ENCODE measurements around the gene APC.

The APC gene

GRCh38 chr5:112693301-112693700 is 44.4 kb upstream of the APC start:
- TF ChIP-seq, protein P1, sequence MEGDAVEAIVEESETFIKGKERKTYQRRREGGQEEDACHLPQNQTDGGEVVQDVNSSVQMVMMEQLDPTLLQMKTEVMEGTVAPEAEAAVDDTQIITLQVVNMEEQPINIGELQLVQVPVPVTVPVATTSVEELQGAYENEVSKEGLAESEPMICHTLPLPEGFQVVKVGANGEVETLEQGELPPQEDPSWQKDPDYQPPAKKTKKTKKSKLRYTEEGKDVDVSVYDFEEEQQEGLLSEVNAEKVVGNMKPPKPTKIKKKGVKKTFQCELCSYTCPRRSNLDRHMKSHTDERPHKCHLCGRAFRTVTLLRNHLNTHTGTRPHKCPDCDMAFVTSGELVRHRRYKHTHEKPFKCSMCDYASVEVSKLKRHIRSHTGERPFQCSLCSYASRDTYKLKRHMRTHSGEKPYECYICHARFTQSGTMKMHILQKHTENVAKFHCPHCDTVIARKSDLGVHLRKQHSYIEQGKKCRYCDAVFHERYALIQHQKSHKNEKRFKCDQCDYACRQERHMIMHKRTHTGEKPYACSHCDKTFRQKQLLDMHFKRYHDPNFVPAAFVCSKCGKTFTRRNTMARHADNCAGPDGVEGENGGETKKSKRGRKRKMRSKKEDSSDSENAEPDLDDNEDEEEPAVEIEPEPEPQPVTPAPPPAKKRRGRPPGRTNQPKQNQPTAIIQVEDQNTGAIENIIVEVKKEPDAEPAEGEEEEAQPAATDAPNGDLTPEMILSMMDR (IDR thresholded peaks at IDR 0.05; ENCODE audit: control insufficient read depth, extremely low read depth, insufficient read depth): no peak
- DNase-seq (ENCODE audit: low read depth): no peak
- H3K4me3 ChIP-seq (ENCODE audit: low read depth, low read length): no peak overlapping the region

GRCh38 chr5:112694853-112695709 is 42.6 kb upstream of the APC start:
- no peak for DNase-seq (ENCODE audit: low read depth)
- no peak overlapping the region for H3K4me3 ChIP-seq (ENCODE audit: low read depth, low read length)
- TF ChIP-seq, protein P1 (IDR thresholded peaks at IDR 0.05; ENCODE audit: control insufficient read depth, extremely low read depth, insufficient read depth): no peak

- DNase-seq (ENCODE audit: low read depth): no peak
- TF ChIP-seq, protein P1 (IDR thresholded peaks at IDR 0.05; ENCODE audit: control insufficient read depth, extremely low read depth, insufficient read depth): no peak
- H3K4me3 ChIP-seq (ENCODE audit: low read depth, low read length): no peak overlapping the region
These were observed 40.9 kb upstream of the APC start for GRCh38 chr5:112696786-112697185.

DNA sequence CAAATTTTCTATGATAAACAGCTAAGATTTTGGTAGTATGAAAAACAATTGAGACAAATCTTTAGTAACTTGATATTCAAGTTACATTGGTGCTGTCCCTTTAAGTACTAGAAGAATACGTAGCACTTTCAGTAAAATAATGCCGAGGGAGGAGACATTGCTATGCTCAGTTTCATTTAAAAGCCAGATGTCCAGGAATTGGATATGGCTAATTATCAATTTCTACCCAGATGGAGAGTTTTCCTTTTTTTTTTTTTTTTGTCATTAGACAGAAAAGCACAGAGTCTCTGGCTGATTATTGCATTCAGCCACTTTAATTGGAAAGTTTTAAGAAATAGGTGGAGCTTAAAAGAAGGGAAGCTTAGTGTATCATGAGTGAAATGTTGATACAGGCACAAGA is 40.4 kb upstream of the APC start:
- DNase-seq (ENCODE audit: low read depth): no peak
- H3K4me3 ChIP-seq (ENCODE audit: low read depth, low read length): no peak overlapping the region
- TF ChIP-seq, protein P1 (IDR thresholded peaks at IDR 0.05; ENCODE audit: control insufficient read depth, extremely low read depth, insufficient read depth): no peak

DNA sequence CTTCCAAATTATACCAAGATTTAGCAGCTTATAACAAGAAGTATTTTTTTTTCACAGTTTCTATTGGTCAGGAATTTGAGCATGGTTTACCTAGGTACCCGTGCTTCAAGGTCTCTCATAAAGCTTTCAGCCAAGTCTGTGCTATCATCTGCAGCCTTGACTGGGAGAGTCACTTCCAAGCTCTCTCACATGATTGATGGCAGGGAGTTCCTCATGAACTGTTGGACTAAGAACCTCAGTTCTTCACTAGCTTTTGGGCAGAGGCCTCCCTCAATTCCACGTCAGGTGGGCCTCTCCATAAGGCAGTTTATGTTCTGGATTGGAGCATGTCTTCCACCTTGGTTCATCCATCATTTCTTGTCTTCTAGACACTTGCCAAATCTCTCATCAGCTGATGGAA is 39.9 kb upstream of the APC start:
- TF ChIP-seq, protein P1 (IDR thresholded peaks at IDR 0.05; ENCODE audit: control insufficient read depth, extremely low read depth, insufficient read depth): no peak
- DNase-seq (ENCODE audit: low read depth): no peak
- no peak overlapping the region for H3K4me3 ChIP-seq (ENCODE audit: low read depth, low read length)

DNA sequence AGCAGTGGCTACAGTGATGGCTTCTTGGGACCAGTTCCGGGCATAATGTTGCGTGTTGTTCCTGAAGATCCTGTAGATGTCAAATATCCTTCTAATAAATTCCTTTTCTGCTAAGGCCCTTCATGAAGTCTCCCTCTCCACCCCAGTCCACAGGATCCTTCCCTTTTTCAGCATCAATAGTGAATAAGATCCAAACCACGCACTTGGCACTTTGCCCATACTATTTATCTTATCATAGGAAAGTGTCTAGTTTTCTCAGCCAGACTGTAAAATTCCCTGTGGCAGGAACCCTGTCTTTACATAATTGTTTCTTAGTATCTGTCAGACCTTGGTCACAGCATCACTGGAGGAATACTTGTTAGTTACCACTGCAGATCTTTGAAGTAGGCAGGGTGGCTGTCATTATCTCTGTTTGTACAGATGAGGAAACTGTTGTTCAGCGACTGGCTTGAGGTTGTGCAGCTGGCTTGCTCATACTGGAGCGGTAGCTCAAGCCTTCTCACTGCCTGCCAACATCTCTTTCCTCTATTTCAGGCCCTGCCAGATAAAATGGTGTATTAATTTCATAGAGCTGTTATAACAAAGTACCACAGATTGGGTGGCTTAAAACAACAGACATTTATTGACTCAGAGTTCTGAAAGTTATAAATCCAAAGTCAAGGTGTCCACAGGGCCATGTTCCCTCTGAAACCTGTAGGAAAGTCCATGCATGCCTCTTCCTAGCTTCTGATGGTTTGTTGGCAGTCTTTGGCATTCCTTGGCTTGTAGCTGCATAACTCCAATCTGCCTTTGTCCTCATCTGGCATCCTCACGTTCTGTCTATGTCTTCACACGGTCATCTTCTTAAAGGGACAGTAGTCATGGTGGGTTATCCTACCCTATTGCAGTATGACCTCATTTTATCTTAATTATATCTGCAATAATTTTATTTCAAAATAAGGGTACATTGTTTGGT is 33.5 kb upstream of the APC start:
- TF ChIP-seq, protein P1 (IDR thresholded peaks at IDR 0.05; ENCODE audit: control insufficient read depth, extremely low read depth, insufficient read depth): no peak
- DNase-seq (ENCODE audit: low read depth): no peak
- no peak overlapping the region for H3K4me3 ChIP-seq (ENCODE audit: low read depth, low read length)

Data from LNCaP clone FGC (cell line).